Stimulated activated effector memory CD8-positive, alpha-beta T cell treated with anti-CD3 and anti-CD28 coated beads, Interleukin-12 subunit alpha, Interleukin-12 subunit beta, amount 100 ng/mL, for 72 hours (primary cell): Measurements from ENCODE around the gene JAKMIP2.
"Not testable (repeated sequence)": the region's sequence is repeated elsewhere in the genome, so short reads cannot be mapped to it uniquely, and the experiment has no call there.

ENCODE experiments used
- ATAC-seq: fragments of 150-1000 bp; cut with Tn5 transposase; 2 replicates; pipeline ENCODE4 v1.10.0; 2021
- DNase-seq, 2 donors: peaks; one replicate each; pipeline ENCODE4 v3.0.0; 2021 to 2022; ENCODE audit warnings: low spot score in 2 of 2
- H3K27ac Mint-ChIP-seq: one replicate; pipeline ENCODE4 v1.8.0; 2022; ENCODE audit warnings: mild to moderate bottlenecking, mixed read lengths
- H3K36me3 Mint-ChIP-seq: one replicate; pipeline ENCODE4 v1.8.0; 2022; ENCODE audit warnings: mild to moderate bottlenecking, mixed read lengths
- H3K4me1 Mint-ChIP-seq: one replicate; pipeline ENCODE4 v1.8.0; 2022; ENCODE audit warnings: mixed read lengths
- H3K4me3 Mint-ChIP-seq: one replicate; pipeline ENCODE4 v1.8.0; 2022; ENCODE audit warnings: mild to moderate bottlenecking, mixed read lengths
- H3K9me3 Mint-ChIP-seq: one replicate; pipeline ENCODE4 v1.8.0; 2022; ENCODE audit warnings: mixed read lengths

JAKMIP2 gene

DNA sequence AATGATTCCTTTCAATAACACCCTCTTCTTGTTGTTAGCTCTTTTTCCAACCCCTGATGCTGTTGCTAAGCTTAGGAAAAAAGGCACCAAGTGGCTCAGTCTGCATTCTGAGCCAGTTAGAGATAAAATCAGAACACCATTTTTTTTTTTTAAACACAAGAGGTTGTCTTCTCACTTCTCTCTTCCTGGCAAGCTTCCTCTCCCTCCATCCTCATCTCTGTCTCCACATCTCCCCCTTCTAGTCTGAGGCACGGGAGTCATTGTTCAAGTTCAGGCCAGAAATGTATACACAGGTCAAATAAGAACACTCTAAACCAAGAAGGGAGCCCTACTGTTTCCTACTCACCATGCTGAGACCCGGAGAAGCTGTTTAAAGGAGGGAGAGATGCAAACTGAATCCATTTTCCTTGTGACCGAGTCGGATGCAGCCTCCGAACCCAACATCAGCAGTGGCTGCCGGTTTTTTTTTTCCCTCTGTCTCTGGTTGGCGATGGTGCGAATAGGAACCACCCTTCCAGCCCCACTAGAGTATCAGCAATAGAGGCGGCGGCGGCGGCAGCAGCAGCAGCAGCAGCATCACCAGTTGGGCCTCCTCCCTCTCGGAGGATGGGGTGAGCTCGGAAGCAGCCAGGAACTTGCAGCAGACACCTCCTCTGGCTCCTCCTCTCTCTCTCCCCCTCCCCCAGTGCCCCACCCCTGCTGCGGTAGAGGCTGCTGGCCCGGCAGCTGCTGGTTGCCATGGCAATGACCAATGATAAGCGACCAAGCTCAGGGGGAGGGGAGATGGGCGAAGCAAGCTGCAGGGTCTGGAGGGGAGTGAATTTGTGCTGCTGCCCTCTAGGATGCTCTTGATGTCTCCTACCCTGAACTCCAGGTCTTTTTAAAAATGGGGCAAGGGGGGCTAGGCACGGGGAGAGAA lies at the start of gene JAKMIP2:
JAKMIP2 (minus strand) TSS at position 619 of the 919 bp plus-strand sequence. CDS start 110,922 bp downstream, outside the sequence.
- H3K4me3 Mint-ChIP-seq: peak within 1 kb of the TSS; percentile 93
- no peaks in the 10 kb centered on the region for H3K9me3 Mint-ChIP-seq
- H3K36me3 Mint-ChIP-seq: no peaks in the 10 kb centered on the region
- H3K27ac Mint-ChIP-seq: peak within 1 kb of the TSS; percentile 97
- DNase-seq (peak; percentile 56 to 87), ATAC-seq (peak; percentile 96)
- H3K4me1 Mint-ChIP-seq: peaks cover 31% of the 10 kb centered on the region

DNA sequence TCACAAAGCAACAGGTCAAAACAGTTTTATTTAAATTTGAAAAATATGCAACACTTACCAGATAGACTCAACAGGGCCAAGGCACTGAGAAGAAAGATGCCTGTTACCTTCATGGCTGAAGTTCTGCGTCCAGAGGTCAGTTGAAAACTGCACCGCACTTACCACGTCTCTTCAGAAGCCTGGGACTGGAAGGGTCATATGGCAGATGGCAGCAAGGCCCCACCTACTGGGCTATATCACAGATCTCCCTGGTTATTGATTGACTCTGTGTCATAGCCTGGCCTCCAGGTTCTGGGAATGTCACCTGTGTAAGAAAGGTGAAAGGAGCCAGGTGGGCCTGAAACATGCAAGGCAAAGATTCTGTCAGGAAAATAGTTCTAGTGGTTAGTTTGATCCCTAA lies 48.9 kb upstream of the JAKMIP2 start, which contains the start of gene SPINK1:
SPINK1 (minus strand) TSS at position 207 of the 400 bp plus-strand sequence; CDS start at position 113, 94 bp downstream.
- DNase-seq (no peak), ATAC-seq (no peak)
- Mint-ChIP-seq H3K4me3 (no peak within 1 kb of the TSS), H3K4me1 (no peaks in the 10 kb centered on the region), H3K9me3 (no peaks in the 10 kb centered on the region), H3K27ac (no peak within 1 kb of the TSS), H3K36me3 (no peaks in the 10 kb centered on the region)

DNA sequence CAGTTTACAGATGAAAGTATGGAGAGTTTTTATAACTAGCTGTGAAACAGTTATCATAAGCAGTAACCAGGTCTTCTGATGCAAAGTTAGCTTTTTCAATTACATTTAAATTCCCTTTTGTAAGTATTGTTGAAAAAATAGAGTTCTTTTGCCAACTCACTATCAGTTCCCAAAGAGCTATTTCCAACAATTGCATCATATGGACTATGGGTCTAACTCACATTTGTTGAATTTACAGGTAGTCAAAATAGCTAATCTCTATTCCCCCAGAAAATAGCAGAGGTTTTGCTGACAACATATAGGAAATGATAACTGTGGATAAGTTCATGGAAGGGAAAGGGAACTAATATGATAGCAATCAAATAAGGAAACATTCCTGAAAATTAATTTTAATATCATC lies 47.5 kb upstream of the JAKMIP2 start:
- DNase-seq: no peak
- H3K9me3 Mint-ChIP-seq: no peaks in the 10 kb centered on the region
- no peaks in the 10 kb centered on the region for H3K4me1 Mint-ChIP-seq
- H3K27ac Mint-ChIP-seq: no peak overlapping the region
- no peak overlapping the region for H3K4me3 Mint-ChIP-seq
- no peaks in the 10 kb centered on the region for H3K36me3 Mint-ChIP-seq
- ATAC-seq: no peak

DNA sequence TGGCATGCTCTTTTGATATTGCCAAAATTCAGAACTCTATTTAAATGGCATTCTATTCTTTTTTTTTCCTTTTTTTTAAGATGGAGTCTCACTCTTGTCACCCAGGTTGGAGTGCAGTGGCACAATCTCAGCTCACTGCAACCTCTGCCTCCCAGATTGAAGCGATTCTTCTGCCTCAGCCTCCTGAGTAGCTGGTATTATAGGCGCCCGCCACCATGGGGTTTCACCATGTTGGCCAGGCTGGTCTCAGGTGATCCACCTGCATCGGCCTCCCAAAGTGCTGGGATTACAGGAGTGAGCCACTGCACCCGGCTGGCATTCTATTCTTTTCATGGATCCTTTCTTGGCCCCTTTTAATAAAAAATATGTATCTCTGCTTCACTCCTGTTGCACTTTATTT lies 44.5 kb upstream of the JAKMIP2 start:
- H3K36me3 Mint-ChIP-seq, DNase-seq, H3K4me1 Mint-ChIP-seq, H3K27ac Mint-ChIP-seq, ATAC-seq, H3K4me3 Mint-ChIP-seq, H3K9me3 Mint-ChIP-seq: not testable (repeated sequence)

- Mint-ChIP-seq H3K9me3 (no peaks in the 10 kb centered on the region), H3K4me3 (no peak overlapping the region), H3K4me1 (no peaks in the 10 kb centered on the region), H3K36me3 (no peaks in the 10 kb centered on the region), H3K27ac (no peak overlapping the region)
- DNase-seq: no peak
- no peak for ATAC-seq
Measured at GRCh38 chr5:147826361-147826760, 43.8 kb upstream of the JAKMIP2 start.

DNA sequence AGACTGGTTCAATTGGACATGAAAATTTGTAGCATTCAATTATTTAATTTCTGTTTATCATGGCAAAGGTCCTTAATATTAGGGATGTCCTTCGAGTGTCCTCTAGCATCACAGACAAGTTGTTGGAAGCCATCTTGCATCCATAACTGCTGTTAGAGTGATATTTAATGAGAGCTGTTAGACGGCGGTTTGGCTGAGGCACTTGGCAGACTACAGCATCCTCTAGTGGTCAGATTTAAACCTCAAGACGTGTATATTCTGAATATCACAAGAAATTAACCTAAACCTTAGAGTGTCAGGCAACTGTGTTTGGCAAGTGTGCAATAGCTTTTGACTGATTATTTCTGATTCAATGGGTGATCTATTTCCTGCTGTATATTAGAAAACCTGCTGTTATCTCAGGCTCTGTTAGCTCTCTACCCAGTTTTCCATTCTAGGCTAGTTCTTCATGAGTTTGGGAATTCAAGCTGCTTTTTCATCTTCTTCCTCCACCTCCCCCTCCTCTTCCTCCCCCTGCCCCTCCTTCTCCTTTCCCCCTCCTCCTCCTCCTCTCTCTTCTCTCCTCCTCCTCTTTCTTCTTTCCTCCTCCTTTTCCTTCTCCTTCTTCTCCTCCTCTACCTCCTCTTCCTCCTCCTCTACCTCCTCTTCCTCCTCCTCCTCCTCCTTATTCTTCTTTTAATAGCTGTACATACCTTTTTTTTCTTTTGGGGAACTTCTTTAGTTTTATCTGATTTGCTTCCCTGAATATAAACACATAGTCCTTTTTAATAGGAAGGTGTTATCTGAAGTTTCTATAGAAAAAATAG lies 40.4 kb upstream of the JAKMIP2 start:
- H3K4me3 Mint-ChIP-seq: no peak overlapping the region
- ATAC-seq: peak; percentile 86
- H3K27ac Mint-ChIP-seq: no peak overlapping the region
- peak in 1 of 2 donors; percentile 54 for DNase-seq
- H3K36me3 Mint-ChIP-seq: no peaks in the 10 kb centered on the region
- H3K9me3 Mint-ChIP-seq: no peaks in the 10 kb centered on the region
- H3K4me1 Mint-ChIP-seq: no peaks in the 10 kb centered on the region

DNA sequence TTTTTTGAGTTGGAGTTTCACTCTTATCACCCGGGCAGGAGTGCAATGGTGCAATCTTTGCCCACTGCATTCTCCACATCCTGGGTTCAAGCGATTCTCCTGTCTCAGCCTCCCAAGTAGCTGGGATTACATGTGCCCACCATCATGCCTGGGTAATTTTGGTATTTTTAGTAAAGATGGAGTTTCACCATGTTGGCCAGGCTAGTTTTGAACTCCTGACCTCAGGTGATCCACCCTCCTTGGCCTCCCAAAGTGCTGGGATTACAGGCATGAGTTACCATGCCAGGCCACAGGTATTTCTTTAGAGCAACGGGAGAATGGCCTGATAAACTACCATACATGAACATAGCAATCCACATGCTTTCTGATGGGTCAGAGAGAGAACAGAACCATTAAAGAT lies 39.7 kb upstream of the JAKMIP2 start:
- H3K36me3 Mint-ChIP-seq, H3K4me3 Mint-ChIP-seq, H3K27ac Mint-ChIP-seq, H3K4me1 Mint-ChIP-seq, ATAC-seq, DNase-seq, H3K9me3 Mint-ChIP-seq: not testable (repeated sequence)

- ATAC-seq (no peak), DNase-seq (no peak)
- Mint-ChIP-seq H3K4me3 (no peak overlapping the region), H3K27ac (no peak overlapping the region), H3K36me3 (no peaks in the 10 kb centered on the region), H3K4me1 (no peaks in the 10 kb centered on the region), H3K9me3 (no peaks in the 10 kb centered on the region)
Measured at GRCh38 chr5:147821766-147822165, 39.2 kb upstream of the JAKMIP2 start.

DNA sequence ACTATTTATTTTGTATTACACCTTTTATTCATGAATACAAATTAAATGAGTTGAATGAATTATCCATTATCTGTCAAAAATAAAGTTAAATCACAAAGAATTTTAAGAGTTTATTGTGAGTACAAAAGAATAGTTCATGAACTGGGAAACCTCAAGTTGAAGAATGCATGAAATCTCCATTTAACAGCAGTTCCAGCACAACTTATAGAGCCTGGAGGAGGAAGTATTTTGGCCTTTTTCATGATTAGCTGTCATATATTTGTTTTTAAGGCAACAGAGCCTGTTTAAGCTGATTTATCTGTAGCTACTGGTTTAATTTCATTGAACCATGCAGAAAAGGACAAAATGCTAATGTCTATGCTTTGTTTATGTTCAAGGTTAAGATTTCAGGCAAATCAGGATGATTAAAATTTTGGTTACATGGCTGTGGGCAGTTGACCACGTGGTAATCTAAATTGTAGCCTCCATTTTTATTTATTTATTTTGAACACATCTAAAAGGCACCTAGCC lies 36.8 kb upstream of the JAKMIP2 start:
- Mint-ChIP-seq H3K4me1 (no peaks in the 10 kb centered on the region), H3K4me3 (no peak overlapping the region), H3K9me3 (no peaks in the 10 kb centered on the region), H3K27ac (no peak overlapping the region), H3K36me3 (no peaks in the 10 kb centered on the region)
- DNase-seq: no peak
- no peak for ATAC-seq

DNA sequence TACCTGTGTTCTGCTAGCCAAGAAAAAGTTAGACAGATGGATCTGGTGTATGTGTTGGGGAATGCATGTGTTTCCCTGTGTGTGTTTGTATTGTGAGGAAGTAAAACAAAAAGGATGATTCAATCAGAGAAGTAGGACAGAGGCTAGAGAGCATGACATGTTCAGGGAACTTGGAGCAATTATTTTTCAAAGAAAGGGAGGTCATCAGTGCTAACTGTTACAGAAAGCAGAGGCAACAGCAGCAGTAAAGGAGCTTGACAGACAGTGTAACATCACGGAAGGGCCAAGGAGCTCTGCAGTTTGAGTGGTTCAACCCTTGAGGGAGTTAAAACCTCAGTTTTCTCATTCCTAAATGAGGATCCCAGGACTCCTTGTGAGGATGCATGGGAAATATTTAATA lies 35.8 kb upstream of the JAKMIP2 start:
- Mint-ChIP-seq H3K36me3 (no peaks in the 10 kb centered on the region), H3K9me3 (no peaks in the 10 kb centered on the region), H3K4me3 (no peak overlapping the region), H3K4me1 (no peaks in the 10 kb centered on the region), H3K27ac (no peak overlapping the region)
- no peak for ATAC-seq
- no peak for DNase-seq

GRCh38 chr5:147813696-147814095 lies 31.2 kb upstream of the JAKMIP2 start:
- H3K4me1 Mint-ChIP-seq: no peaks in the 10 kb centered on the region
- ATAC-seq (no peak), DNase-seq (no peak)
- no peaks in the 10 kb centered on the region for H3K36me3 Mint-ChIP-seq
- H3K4me3 Mint-ChIP-seq: no peak overlapping the region
- no peaks in the 10 kb centered on the region for H3K9me3 Mint-ChIP-seq
- H3K27ac Mint-ChIP-seq: no peak overlapping the region

- Mint-ChIP-seq H3K9me3 (no peaks in the 10 kb centered on the region), H3K4me3 (no peak overlapping the region), H3K36me3 (no peaks in the 10 kb centered on the region), H3K27ac (no peak overlapping the region), H3K4me1 (peaks cover 4% of the 10 kb centered on the region)
- DNase-seq: no peak
- ATAC-seq: no peak
Measured at GRCh38 chr5:147809830-147810666, 27.5 kb upstream of the JAKMIP2 start.

- DNase-seq (no peak), ATAC-seq (peak; percentile 92)
- Mint-ChIP-seq H3K4me1 (peaks cover 17% of the 10 kb centered on the region), H3K27ac (peak overlapping the region; percentile 65), H3K36me3 (no peaks in the 10 kb centered on the region), H3K4me3 (no peak overlapping the region), H3K9me3 (no peaks in the 10 kb centered on the region)
Measured at GRCh38 chr5:147805030-147805454, 22.5 kb upstream of the JAKMIP2 start.

- no peak for ATAC-seq
- Mint-ChIP-seq H3K36me3 (no peaks in the 10 kb centered on the region), H3K4me1 (peaks cover 17% of the 10 kb centered on the region), H3K4me3 (no peak overlapping the region), H3K9me3 (no peaks in the 10 kb centered on the region), H3K27ac (no peak overlapping the region)
- DNase-seq: no peak
Measured at GRCh38 chr5:147804334-147804733, 21.8 kb upstream of the JAKMIP2 start.

- Mint-ChIP-seq H3K27ac (no peak overlapping the region), H3K36me3 (no peaks in the 10 kb centered on the region), H3K9me3 (no peaks in the 10 kb centered on the region), H3K4me1 (peaks cover 17% of the 10 kb centered on the region), H3K4me3 (no peak overlapping the region)
- ATAC-seq (no peak), DNase-seq (no peak)
Measured at GRCh38 chr5:147803926-147804325, 21.4 kb upstream of the JAKMIP2 start.
